Measurements from ENCODE around the gene PHF23.
"Not testable (repeated sequence)": the region's sequence is repeated elsewhere in the genome, so short reads cannot be mapped to it uniquely, and the experiment has no call there.

PHF23 gene

DNA sequence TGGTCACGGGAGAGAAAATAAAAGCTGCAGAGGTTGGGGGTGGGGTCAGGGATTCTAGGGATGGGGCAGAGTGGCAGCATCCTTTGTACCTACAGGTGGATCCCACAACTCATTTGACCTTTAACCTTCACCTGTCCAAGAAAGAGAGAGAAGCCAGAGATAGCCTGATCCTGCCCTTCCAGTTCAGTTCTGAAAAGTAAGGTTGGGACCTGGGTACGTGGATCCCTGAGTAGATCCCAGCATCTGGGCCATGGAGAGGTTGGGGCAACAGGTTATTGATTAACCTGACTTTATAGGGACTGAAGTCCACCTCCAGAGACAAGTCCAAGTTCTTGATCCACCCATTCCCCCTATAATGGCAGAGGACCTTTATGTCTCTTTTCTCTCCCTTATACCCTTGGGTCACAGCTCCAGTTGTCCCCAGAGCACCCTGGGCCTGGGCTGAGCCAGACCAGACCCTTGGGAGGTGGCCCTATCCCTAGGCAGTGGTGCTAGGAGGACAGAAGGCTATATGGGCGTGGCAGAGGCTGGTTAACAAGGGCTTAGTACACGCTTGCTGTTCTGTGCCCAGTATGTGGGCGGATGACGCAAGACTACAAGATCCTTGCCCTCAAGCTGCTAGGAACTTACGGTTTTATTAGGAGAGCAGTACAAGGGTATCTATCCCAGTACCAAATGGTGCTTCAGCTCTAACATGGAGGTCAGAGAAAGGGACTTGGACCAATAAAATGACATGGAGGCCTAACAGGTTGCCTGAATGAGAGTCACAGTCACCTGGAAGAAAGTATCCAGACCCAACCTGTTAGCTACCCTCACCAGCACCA is 19.7 kb upstream of the PHF23 start:
- peak; percentile 52 for DNase-seq

DNA sequence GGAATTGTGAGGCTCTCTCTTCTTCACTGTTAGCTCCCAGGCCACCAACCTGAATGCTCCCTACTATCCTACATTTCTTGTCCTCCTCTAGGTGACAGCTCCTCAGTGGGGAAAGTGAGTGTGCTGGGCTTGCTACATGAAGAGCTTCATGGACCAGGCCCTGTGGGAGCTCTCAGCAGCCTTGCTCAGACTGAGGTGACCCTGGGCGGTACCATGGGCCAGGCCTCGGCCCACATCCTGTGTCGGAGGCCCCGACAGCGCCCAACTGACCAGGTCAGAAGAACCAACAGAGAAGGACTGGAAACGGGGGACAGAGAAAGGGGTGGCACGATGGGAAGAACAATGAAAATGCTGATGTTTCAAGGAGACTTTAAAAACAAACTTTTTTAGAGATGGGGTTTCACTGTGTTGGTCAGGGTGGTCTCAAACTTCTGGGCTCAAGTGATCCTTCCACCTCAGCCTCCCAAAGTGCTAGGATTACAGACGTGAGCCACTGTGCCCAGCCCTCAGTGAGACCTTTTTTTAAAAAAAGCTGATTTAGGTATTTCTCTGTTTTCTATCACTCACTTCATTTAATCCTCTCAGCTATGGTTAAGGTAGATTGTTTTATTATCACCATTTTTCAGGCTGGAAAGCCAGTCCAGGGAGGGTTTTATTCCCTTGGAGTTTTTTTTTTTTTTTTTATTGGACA is 17.7 kb upstream of the PHF23 start:
- DNase-seq = no peak

DNA sequence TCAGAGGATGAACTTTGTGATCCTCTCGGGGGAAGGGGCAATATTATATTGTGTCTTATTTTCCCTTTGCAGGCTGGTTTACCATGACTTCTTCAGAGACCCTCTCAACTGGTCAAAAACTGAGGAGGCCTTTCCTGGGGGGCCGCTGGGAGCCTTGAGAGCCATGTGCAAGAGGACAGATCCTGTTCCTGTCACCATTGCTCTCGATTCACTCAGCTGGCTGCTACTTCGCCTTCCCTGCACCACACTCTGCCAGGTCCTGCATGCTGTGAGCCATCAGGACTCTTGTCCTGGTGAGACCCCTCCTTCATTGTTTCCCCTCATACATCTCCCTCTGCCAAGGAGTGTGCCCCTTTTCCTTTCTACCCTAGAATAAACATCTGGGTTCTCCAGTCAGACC is 15.3 kb upstream of the PHF23 start:
- DNase-seq = no peak

DNA sequence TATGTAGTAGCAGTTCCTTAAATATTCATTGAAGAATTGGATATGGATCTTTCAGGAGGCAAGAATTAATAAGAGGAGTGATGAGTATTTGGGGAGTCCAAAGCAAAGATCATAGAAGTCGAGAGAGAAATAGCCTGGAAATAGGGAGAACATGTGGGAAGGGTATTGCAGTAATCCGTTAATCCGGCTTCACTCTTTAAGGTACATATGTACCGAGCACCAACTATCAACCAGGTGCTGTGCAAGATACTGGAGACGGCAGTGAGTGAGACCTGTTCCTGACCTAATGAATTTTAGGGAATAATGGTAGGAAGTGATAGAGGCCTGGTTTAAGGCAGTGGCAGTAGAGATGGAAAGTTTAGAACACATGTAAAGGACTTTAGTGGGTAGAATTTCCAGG is 13.8 kb upstream of the PHF23 start:
- no peak for DNase-seq

DNA sequence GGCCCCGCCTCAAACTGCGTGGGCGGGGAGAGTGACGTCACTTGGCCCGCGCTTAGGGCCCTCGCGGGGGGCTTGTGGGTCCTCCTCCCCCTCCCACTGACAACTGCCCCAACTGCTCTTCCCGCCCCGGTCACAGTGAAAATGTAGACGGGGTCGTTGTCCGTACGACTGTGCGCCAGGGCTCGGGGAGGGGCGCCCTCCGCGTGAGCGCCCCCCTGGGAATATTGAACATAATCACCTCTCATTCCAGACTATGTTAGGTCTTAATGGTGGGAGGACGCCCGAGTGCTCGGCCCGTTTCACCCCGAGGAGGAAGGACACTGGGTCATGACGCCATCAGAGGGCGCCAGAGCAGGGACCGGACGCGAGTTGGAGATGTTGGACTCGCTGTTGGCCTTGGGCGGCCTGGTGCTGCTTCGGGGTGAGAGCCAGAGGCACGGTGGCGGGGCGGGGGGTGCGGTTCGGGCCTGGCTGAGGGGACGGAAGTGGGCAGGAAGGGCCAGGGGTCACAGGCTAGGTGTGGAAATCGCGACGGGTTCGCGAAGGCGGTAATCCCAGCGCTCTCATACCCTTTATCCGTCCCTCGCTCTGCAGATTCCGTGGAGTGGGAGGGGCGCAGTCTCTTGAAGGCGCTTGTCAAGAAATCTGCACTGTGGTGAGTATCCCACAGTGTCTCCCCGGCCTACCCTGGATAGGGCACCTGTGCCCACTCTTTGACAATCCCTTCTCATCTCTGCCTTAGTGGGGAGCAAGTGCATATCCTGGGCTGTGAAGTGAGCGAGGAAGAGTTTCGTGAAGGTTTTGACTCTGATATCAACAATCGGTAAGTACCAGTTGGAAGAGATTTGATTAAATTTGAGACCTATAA is 13.2 kb upstream of the PHF23 start, which contains the start of gene ELP5:
Gene ELP5 (plus strand): TSS at position 40 of the 868 bp plus-strand sequence. CDS start 336 bp downstream, at position 376.
- peak; percentile 99 for DNase-seq

DNA sequence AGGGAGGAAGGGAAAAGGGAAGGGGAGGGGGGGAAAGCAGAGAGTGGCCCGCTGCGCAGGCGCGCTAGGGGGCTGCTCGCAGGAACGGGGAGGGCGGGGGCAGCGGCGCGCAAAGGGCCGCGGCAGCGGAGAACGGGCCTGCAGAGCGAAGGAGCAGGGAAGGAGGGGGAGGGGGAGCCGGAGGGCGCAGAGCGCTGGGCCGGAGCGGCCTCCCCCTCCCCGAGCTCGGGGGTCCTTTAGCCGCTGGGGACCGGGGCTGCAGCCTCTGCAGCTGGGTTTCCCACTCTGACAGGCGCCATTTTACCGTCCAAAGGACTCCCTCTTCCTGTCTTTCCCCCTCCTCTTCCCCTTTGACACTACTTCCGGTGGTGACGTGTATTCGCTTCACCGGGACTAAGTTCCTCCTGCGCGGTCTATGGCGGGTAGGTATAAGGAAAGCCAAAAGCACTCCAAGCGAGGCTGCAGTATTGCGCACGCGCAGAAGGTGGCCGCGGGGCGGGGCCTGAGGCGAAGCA is 12.5 kb upstream of the PHF23 start, which contains the start of gene CTDNEP1:
Gene CTDNEP1 (minus strand): TSS at position 74 of the 515 bp plus-strand sequence. CDS start 438 bp downstream, outside the sequence.
- peak; percentile 77 for DNase-seq

DNA sequence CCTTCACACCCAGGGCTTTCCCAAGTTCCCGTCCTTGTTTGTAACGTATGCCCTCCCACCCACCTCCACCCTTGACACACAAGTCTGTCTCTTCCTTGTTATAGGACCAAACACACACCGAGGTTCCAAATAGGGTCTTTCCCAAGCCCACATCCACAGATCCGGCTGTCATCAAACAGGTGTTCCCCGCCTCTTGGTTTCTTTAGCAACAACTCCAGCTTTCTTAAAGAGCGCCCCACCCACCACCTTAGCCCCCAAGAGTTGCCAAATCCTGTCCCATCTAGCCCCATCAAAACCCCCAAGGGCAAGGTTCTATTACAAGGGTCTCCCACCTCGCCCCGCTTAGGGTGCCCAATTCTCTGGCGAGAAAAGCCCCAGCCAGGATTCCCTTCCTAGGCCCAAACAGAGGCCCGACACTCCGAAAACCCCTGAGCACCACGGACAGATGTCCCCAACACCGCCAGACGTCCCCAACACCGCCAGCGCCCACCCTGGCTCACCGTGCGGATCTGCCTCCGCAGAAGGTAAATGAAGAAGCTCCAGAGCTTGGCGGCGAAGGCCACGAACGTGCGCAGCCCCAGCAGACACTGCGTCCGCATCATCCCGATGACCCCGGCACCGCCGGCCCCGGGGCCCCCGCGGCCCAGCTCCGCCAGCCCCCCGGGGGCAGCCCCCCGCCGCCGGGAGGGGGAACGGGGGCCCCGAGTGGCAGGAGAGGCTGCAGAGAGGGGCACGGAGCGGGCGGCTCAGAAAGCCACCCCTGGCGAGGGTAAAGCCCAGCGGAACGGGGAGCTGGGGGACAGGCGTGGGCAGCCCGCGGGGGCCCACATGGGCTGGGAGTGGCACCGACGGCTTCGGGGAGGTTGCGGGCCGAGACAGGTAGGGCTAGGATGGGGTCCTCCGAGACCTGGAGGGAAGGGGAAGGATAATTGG is 11.7 kb upstream of the PHF23 start:
- DNase-seq = no peak

DNA sequence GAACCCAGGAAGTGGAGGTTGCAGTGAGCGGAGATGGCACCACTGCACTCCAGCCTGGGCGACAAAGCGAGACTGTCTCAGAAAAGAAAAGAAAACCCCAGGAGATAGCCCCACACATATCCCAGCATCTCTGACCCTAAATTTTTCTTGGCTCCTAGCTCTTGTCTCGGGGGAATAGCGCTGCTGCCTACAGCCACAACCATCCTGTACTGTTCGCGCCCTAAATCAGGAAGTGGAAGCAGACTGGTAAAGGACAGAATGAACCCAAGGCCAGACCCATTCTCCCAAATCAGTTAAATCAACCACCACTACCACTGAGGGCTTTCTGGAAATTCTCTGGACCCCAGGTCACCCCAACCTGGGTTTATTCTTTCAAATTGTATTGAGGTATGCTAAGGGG is 10.6 kb upstream of the PHF23 start:
- no peak for DNase-seq

DNA sequence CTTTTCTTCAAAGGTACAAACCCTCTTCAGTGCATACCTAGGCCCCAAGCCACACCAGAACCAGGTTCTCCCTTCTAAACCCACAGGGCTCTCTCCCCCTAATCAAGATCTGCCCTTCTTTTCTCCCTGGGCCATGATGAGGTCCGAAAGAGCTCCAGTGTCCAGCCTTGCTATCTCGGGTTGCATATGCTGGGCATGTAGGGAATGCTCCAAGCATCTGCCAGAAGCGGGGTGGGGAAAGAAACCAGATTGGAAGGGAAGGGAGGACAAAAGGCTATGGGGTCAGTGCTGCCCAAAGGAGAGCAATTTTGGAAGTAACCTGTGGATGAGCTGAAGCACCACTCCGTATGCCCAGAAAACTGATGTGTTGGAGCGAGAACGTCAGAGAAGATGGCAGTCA is 10.0 kb upstream of the PHF23 start:
- no peak for DNase-seq

DNA sequence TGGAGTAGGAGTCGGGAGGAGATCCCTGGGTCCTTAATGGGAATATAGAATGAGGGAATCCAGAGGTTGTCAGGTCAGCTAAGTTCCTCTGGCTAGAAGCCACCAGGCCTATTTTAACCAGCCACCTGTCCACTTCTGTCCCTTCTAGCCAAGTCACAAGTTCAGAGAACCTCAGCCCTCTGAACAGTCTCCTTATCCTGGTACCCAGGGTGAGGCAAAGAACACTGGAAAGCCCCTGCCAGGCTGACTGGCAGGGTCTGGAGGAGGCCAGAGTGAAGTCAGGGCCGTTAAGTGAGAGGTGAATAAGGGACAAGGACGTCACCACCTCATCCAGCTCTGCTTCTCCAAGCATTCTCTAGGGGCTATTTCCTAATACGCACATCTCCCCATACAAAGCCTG is 9.5 kb upstream of the PHF23 start:
- DNase-seq = no peak

DNA sequence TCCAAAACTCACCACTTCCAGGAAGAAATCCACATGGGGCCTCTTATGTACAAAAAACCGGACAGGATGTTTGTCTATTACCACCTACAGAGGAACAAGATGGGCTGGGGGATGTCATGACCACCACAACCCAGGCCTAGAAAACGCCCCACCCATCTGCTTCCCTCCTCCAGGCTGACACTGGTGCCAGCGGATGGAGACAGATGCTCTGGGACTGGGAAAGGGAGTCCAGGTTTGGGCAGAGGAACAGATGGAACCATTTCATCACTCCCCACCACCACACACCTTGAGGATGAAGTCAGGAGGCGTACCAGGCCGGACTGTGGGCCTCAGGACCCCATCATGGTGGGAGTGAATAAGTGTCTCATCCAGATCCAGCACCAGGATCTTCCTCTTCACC is 7.5 kb upstream of the PHF23 start:
- no peak for DNase-seq

DNA sequence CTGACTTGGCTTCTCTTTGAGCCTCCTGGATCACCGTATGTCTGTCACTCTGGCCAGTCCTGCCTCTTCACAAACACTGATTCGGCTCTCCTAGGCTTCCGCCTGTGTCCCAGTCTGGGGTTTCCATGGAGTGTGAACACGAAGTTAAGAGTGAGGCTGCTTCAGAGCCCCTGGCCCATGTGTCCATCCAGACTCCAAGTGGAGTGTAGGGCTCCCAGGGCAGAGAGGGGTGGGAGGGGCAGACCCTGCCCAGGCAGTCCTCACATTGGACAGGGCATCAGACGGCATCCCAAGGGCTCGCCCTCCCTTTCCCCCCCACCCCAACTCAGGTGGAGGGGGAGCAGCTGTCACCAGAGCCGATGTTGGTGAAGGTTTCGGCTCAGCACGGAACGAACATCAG is 4.6 kb upstream of the PHF23 start:
- not testable (repeated sequence) for DNase-seq

DNA sequence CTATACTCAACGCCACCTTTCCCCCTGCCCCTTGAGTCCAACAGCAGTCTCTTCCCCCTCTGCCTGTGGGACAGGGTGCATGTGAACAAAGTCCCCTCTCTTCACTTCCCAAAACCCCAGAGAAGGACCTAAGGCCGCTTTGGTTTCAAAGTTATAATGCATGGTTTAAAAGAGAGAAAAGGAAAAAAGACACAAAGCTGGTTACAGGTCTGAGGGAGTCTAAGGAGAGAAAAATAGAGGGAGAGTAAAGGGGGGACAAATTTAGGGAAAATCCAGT is 4.1 kb upstream of the PHF23 start:
- DNase-seq = no peak

DNA sequence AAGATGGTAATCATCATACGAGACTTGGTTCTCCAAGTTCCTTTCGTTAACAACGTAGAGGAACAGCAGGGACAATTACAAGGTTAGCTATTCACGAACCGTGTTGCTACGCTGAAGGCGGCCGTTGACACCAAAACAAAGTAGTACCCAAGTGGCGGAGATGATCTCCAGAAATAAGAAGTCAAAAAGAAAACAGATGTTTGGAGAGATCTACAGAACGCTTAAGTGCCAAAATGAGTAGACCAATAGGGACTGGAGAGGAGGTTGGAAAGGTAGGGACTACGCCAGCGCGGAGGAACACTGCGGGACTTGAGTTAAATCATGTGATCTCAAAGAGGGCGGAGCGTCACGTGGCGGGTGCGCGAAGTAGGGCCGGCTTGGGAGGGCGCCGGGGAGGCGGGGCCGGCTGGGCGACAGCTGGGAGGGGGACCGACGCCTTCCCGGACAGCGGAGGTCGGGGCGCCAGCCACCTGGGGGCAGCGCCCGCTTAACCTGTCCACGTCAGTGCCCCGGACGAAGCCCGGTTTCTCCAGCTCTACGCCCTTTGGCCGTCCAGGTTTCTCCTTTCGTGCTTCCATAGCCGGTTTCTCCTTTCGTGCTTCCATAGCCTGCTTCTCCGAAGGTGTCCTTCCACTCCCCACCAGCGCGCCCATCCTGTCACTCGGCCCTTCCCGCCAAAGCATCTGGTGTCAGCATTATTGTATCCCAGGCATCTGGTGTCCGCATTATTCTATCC is 3.6 kb upstream of the PHF23 start:
- DNase-seq = peak; percentile 95

DNA sequence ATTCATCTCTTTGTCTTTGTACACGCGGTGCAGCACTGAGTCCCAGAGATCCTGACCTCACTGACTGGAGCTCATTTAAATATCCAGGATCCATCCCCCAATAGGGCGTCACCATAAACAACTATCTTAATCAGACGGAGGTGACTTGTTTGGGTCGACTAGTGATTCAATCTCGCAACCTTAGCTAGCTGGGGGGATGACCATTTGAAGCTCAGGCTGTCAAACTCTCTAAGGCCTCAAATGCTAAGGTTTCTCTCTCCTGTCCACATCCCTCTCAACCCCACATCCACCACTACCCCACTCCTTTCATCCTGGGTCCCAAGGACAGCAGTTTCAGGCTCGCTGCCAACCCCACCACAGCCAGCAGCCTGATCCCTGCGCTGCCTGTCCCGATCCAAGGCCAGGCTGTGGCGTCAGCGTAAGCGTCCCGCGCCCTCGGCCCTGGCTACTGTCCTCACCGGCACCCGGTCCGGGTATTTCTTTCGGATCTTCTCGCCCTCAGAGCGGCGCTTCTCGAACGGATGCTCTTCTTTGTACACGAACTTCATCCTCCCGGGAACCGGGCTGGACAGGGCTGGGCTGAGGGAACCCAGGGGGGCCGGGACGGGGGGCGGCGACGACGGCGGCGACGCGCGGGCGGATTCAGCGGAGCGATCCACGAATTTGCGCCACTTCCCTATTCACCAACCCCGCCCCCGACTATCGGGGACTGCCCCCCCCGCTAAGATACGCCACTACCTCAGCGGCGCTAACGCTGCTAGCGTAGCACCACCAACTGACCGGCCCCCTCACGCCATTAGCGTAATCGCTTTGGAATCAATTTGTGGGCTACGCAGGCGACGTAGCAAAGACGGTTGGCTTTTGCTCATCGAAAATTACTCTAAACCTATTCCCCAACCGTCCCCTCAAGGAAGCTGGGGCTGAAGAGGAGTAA is 2.8 kb upstream of the PHF23 start, which contains the start of gene GABARAP:
Gene GABARAP (minus strand): TSS at position 667 of the 934 bp plus-strand sequence. CDS start 119 bp downstream, at position 548.
- peak; percentile 97 for DNase-seq

DNA sequence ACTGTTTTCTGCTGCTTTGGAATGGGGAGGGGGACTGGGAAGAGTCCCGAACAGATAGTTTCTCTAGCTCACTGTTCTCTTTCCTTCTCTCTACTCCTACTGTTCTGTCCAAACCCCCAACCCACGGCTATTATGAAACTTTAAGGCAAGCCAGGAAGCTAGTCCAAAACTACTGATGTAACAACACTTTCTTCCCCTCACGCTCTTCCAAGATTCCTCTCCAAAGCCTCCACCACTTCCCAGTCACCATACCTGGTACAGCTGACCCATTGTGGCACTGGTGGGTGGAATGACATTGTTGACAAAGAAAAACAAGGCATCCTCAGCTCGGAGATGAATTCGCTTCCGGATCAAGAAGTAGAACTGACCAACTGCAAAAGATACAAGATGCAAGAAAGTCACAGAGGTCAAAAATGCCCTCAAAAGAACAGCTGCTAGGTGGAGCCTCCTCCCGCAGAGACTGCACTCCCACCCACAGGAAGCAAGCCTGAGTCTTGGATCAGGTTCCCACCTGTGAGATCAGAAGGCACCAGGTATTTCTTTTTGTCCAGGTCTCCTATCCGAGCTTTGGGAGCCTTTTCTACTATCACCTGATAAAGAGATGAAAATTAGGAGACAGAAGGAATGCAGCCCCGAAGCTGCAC is 2.0 kb upstream of the PHF23 start:
- DNase-seq = no peak

DNA sequence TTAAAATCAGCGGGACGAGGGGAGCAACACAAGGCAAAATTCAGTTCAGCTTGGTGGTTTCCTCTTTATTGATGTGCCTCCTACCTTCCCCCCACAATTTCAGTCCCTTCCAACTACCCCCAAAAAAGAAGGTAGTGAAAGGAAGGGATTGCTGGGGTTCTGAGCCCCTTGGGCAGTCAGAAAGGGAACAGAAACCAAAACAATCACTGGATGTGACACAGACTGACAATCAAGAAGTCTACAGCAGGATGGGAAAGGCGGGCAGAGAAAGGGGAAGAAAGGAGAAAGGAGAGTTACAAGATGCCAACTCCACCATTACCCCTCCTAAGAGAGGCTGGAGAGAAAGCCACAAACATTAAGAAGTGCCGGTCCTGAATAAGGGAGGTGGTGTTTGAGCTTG is 1.1 kb upstream of the PHF23 start:
- no peak for DNase-seq

DNA sequence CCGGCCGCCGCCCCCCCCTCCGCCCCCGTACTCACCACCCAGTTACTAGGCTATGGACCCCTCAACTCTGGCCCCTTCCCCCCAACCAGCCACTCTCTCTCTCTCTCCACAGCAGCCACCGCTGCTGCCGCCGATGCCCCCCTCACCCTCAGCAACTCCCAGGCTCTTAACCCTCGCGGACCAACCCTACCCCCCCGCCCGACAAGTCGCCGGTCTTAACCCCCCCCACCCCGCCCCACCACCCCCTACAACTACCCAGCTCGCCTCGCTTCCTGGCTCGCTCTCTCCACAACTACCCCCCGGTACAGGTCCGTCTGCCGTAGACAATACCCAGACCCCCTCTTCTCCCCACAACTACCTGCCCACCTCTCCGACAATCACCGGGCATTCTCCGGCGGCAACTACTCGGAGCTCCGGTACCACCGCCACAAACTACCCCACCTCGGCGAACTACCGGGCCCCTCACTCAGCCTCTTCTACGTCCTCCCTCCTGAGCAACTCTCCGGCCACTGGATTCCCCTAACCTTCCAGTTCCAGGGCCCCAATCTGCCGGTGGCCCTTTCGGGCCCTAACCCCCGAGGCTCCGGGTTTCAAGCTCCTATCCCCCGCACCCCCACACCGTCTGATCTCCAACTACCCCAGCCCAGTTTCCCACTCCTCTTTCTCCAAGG is 702 bp downstream of the PHF23 start:
- peak; percentile 52 for DNase-seq

Data from stimulated activated CD8-positive, alpha-beta memory T cell treated with anti-CD3 and anti-CD28 coated beads, Interleukin-4, amount 100 ng/mL, for 48 hours (primary cell).